ENCODE measurements around the gene TUBG1. TPM values are rescaled to one million over a fixed set of nuclear protein-coding genes. Genes with fewer than 3 reads are reported as not detected.

TUBG1 gene
- total and polyA plus RNA-seq, 11 donors: 31.5 to 112 (median 49.3) TPM

DNA sequence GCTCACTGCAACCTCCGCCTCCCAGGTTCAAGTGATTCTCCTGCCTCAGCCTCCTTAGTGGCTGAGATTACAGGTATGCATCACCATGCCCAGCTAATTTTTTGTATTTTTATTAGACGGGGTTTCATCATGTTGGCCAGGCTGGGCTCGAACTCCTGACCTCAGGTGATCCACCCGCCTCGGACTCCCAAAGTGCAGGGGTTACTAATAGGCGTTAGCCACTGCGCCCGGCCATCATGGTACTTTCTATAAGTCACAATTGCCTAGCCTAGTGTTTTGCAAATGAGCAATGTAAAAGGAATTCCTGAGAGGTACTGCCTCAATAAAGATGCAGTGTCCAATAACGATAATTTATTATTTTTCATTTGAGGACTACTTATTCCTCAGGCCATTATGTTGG lies 18.1 kb upstream of the TUBG1 start:
- ATAC-seq (no peak), DNase-seq (peak in 1 of 5 donors; percentile 16)
- Histone ChIP-seq H3K27me3 (no peaks in the 10 kb centered on the region), H3K9me3 (no peaks in the 10 kb centered on the region), H3K4me1 (peaks cover 0 to 19% (median 3%) of the 10 kb centered on the region in 12 donors), H3K36me3 (peaks cover 0 to 92% (median 73%) of the 10 kb centered on the region in 9 donors), H3K27ac (peak overlapping the region in 1 of 12 donors; percentile 54), H3K4me3 (no peak overlapping the region)
- 93 to 95% (median 94%) methylated on average over 9 of the region's 9 CpGs for WGBS, 4 donors
- TF ChIP-seq POLR2A (IDR thresholded peaks at IDR 0.05): no peak
- TF ChIP-seq, protein P1, sequence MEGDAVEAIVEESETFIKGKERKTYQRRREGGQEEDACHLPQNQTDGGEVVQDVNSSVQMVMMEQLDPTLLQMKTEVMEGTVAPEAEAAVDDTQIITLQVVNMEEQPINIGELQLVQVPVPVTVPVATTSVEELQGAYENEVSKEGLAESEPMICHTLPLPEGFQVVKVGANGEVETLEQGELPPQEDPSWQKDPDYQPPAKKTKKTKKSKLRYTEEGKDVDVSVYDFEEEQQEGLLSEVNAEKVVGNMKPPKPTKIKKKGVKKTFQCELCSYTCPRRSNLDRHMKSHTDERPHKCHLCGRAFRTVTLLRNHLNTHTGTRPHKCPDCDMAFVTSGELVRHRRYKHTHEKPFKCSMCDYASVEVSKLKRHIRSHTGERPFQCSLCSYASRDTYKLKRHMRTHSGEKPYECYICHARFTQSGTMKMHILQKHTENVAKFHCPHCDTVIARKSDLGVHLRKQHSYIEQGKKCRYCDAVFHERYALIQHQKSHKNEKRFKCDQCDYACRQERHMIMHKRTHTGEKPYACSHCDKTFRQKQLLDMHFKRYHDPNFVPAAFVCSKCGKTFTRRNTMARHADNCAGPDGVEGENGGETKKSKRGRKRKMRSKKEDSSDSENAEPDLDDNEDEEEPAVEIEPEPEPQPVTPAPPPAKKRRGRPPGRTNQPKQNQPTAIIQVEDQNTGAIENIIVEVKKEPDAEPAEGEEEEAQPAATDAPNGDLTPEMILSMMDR (IDR thresholded peaks at IDR 0.05): no peak
- intact Hi-C loops (cut with DNase I): no loop called here

DNA sequence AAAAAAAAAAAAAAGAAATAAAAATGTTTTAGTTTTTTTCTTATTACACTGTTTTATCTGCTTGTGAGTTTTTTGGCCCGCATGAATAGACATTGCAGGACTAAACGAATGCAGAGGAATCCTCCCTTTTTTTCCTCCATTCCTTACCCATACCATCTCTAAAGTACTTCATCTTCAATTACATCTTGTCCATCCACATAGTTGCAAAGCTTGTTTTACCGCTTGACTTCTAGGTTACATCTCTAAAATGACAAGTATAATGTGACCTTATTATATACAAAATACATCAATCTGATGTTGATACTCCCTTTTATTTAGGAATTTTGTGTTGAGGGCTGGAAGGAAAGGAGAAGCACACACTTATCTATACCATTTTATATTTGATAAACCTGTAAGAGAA lies 13.1 kb upstream of the TUBG1 start:
- no peak for TF ChIP-seq POLR2A (IDR thresholded peaks at IDR 0.05)
- TF ChIP-seq, protein P1 (IDR thresholded peaks at IDR 0.05): no peak
- H3K9me3 ChIP-seq: no peaks in the 10 kb centered on the region
- H3K4me1 ChIP-seq: peaks cover 0 to 17% (median 13%) of the 10 kb centered on the region in 12 donors
- H3K36me3 ChIP-seq: peaks cover 0 to 57% (median 34%) of the 10 kb centered on the region in 9 donors
- ATAC-seq (no peak), DNase-seq (no peak)
- no peak overlapping the region for H3K27ac ChIP-seq
- no peak overlapping the region for H3K4me3 ChIP-seq
- no peaks in the 10 kb centered on the region for H3K27me3 ChIP-seq
- 74 to 84% (median 80%) methylated on average over 3 of the region's 3 CpGs for WGBS, 4 donors
- intact Hi-C loops (cut with DNase I): no loop called here

DNA sequence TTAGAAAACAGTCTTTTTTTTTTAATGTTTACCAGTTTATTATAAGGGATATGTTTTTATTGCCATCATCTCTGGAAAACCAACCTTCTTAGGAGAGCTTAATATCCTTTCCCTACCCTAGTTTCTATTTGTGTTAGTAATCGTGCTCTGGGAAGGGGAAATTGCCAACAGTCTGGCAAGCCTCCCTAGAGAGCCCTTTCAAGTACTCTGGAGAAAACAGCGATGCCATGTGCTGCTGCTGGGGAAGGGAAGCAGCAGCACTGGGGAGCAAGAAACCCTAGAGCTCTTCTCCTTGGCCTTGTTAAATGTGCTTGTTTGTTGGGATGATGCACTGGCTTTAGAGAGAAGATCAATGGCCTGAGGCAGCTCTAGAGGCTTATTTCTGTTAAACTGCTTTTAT lies 10.6 kb upstream of the TUBG1 start:
- Histone ChIP-seq H3K27ac (peak overlapping the region in 1 of 12 donors; percentile 15), H3K4me1 (peaks cover 0 to 17% (median 12%) of the 10 kb centered on the region in 12 donors), H3K27me3 (no peaks in the 10 kb centered on the region), H3K9me3 (no peaks in the 10 kb centered on the region), H3K36me3 (peaks cover 0 to 56% (median 22%) of the 10 kb centered on the region in 9 donors), H3K4me3 (no peak overlapping the region)
- WGBS, 4 donors: 14 to 26% (median 21%) methylated on average over 2 of the region's 2 CpGs
- peak in 4 of 5 donors; percentile 23 to 55 (median 36) for DNase-seq
- TF ChIP-seq POLR2A (IDR thresholded peaks at IDR 0.05): no peak
- TF ChIP-seq, protein P1 (IDR thresholded peaks at IDR 0.05): no peak
- peak in 3 of 4 donors; percentile 76 to 80 (median 79) for ATAC-seq
- intact Hi-C loops (cut with DNase I): no loop called here

DNA sequence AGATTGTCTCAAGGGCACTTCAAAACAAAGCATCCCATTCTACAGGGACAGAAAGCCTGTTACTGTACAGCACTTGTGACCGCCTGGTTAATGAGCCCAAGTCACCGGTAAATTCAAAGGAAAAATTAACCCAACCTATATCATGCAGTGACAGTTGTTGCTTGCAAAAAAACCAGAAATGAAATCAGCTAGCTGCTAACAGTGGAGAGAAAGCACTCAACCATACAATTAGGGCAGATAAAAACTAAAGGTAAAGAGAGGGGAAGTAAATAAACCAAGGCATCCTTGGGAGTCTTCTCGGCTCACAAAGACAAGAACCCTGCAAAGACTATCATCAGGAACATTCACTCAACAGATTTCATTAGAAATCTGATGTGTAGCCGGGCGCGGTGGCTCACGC lies 6.2 kb upstream of the TUBG1 start:
- Histone ChIP-seq H3K9me3 (no peaks in the 10 kb centered on the region), H3K4me3 (no peak overlapping the region), H3K27ac (no peak overlapping the region), H3K4me1 (peaks cover 3 to 54% (median 38%) of the 10 kb centered on the region in 12 donors), H3K36me3 (peaks cover 0 to 35% (median 14%) of the 10 kb centered on the region in 9 donors), H3K27me3 (no peaks in the 10 kb centered on the region)
- 89 to 94% (median 93%) methylated on average over 7 of the region's 7 CpGs for WGBS, 4 donors
- ATAC-seq (no peak), DNase-seq (peak in 1 of 5 donors; percentile 8)
- no peak for TF ChIP-seq POLR2A (IDR thresholded peaks at IDR 0.05)
- TF ChIP-seq, protein P1 (IDR thresholded peaks at IDR 0.05): no peak
- intact Hi-C loops (cut with DNase I): loop anchor here in 1 of 10 donors (10.0 kb wide), 1 partner anchor 161 kb away; the partner anchor contains the start of gene RAMP2

All from heart left ventricle (tissue), 16 donors.